GM11168 (cell line): ENCODE data around the gene DENND1B.

Experiments used
- in situ Hi-C: fragments of 300-500 bp; cut with MboI; formaldehyde crosslinking; loops from one replicate; pipeline ENCODE4 v1.12.0; 2022; ENCODE audit warnings: low sequenced_read_pairs; ENCODE audit not compliant: unreplicated experiment

DENND1B gene

DNA sequence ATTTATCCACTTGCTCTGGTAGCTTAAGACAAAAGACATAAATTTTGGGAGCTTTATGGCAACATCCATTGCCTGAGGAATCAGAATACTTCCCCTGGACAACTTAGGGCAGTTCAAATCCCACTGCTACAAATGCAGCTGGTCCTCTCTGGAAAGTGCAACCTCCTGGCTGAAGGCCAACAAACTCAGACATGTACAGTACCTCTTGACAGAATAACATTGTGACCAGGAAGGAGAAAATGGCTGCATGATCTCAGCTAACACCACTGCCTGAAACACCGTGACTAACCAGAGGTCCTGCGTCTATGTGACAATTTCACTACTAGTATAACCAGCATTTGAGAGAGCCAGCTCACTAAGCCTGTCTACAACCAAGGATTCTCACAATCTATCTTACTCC lies 288.3 kb downstream of the DENND1B start:
- in situ Hi-C loops = no loop called here

DNA sequence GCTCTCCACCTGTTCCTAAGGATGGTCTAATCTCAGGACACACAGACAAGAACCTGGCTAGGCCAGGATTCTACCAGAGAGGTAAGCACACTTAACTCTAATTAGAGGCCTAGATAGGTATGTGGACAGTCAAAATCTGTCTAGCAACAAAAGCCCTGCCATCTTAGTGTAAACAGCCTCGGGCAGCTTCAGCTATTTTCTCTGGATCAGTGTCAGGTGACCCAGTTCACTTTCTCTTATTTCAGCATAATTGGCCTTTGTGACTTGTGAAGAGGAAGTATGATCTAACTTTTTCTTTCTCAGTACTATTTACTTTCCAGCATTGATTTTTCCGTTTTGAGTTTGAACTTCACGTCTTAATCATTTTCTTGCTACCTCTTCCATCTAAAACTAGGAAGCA lies 289.5 kb downstream of the DENND1B start:
- in situ Hi-C loops = no loop called here

GRCh38 chr1:197481101-197481500 lies 294.2 kb downstream of the DENND1B start:
- in situ Hi-C loops = no loop called here

DNA sequence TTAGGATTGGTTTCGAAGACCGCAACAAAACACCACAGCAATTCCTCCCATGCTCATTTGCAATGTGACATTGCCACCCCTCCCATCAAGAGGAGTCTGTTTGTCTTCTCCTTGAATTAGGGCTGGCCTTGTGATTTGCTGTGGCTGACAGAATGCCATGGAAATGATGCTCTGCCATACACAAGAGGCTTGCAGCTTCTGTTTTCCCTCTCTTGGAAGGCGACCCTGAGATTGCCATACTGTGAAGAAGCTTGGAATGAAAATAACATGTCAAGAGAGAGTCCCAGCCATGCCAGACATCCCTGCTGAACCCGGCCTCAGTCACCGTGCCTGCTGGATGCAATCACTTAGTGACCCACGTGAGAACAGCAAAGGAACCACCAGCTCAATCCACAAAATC lies 294.8 kb downstream of the DENND1B start:
- in situ Hi-C loops = no loop called here

GRCh38 chr1:197472141-197472540 lies 303.1 kb downstream of the DENND1B start:
- in situ Hi-C loops = no loop called here

DNA sequence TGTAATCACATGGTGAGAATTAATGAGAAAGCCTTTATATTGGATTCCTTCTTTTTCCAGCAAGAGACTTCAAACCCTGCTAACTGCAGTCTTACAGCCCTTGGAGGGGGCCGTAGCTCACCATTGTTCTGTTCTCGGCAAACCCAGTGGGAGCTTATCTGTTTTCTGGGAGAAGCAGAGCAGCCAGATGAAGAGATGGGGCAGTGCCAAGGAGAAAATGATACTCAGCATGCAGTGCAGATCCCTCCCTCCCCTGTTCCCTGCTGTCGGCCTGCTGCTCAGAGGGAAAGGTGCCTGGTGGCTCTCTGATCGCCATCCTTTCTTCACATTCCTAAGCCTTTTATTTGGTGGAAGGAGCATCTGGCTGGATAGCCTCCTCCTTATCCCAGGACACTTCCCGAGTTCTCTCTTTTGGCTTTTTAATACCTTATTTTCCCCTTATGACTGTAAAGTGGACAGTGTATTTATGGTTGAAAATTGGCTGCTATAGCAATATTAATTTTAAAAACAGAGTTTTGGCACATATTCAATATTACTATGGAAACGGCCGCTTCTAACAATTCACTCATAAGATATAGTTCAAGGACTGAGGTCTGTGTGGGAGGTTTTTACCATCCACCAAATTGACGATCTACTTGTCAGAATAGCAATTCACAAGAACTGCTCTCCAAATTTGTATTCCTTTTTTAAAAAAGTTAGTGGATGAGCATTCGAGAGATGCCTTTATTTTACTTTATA lies 303.9 kb downstream of the DENND1B start:
- in situ Hi-C loops = no loop called here

DNA sequence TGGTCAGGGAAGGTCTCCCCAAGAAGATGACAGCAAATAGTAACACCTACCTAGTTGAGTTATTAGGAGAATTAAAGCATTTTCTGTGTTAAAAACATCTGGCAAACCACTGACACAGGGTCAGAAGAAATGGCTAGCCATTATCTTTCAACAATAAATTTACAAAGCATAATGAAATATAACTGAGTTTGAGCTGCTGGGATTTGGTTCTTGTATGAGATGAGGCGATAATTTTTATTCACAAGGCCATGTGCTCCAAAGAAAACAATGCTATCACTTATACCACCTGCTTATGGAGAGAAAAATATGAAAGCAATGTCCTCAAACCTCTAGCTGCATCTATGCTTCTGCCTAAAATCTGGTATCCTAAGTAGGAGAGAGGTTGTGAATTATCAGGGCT lies 304.9 kb downstream of the DENND1B start:
- in situ Hi-C loops = no loop called here

DNA sequence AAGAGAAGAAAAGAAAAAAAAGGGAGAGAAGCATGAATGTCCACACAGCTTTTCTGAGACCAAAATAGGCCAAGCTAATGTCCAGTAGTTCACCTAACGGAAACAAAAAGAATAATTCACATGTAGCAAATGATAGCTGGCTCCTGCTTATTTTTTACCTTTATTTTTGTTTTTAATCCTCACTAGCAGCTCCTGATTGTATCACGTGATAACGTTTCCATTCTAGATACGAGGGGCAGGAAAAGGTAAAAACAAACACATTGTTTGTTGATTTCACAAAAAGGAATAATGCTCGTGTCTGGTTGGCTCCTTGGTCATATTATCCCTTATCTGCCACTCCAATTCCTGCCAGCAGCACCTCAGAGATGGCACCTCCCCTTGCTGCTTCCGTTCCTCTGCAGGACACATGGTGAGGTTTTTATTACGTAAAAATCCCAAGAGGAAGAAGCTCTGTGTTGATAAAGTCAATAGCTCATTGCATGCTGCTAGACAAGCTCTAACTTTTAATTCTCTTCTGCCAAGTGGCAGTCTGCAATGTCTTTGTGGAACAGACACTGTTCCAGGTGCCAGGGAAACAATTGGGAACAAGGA lies 305.6 kb downstream of the DENND1B start:
- in situ Hi-C loops = no loop called here

GRCh38 chr1:197468543-197469175 lies 306.6 kb downstream of the DENND1B start:
- in situ Hi-C loops = no loop called here

DNA sequence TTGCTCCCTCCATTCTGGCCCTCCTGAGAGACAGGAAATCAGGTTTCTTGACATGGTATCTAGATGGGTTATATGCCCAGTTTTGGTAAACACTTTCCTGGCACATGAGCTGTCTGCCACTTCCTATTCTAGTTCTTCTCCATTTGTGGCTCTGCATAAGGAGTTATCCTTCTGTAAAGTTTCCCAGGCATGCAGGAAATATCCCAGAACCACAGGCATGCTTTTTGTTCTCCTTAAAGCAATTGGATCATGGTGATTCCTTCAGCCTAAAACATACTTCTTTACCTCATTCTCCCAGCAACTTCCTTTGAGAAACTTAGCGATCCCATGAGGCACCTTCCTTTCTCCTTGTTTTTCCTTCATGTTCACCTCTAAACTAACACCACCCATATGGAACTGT lies 307.4 kb downstream of the DENND1B start:
- in situ Hi-C loops = no loop called here

GRCh38 chr1:197466813-197467212 lies 308.5 kb downstream of the DENND1B start:
- in situ Hi-C loops = no loop called here

- in situ Hi-C loops = no loop called here
Observed at GRCh38 chr1:197465528-197466327, 309.6 kb downstream of the DENND1B start.

DNA sequence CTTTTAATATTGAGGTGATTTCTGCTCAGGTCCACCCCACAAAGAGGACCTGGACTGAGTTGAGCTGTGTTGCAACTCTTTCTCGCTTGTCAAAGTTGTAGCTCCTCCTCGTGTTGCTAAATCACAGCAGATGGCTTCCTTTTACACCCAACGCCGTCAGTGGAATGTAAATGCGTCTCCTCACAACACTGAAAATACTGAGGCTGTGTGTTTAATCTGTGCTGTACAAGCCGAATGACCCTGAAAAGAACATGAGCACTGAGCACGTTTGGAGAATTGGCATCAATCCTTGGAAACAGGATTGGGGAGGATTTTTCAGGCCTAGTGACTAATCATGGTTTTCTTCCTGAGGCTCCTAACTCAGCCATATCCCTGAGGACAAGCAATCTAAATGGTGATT lies 311.2 kb downstream of the DENND1B start:
- in situ Hi-C loops = no loop called here

DNA sequence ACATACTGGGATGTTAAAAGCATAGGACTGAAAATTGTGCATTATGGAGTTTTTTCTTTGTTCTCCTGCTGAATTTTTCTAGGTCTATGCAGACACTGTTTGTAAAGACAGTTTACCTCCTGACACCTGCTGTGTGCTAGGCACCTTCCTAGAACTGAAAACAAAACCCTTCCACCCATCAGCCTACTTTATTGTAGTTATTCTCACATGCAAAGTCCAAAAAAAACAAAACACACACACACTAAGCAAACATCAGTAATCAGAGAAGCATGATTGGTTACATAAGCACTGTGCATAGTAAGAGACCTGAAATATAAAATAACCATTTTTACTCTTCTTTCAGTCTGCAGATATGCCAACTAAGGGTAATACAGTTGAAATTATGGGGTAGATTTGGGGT lies 312.1 kb downstream of the DENND1B start:
- in situ Hi-C loops = no loop called here

- in situ Hi-C loops = no loop called here
Observed at GRCh38 chr1:197462539-197462938, 312.7 kb downstream of the DENND1B start.
